Left ventricle myocardium inferior (tissue), 1 donor: ENCODE data around the gene FNTB. TPM values are rescaled to one million over a fixed set of nuclear protein-coding genes. Genes with fewer than 3 reads are reported as not detected.

ENCODE experiments used
- DNase-seq: peaks from one replicate; pipeline ENCODE4 v3.0.0-alpha.2; 2020
- H3K27ac ChIP-seq: fragments of 200-600 bp; replicated peaks from 2 replicates; pipeline ENCODE4 v1.8.0; 2021
- H3K27me3 ChIP-seq: fragments of 200-600 bp; 2 replicates; pipeline ENCODE4 v1.8.0; 2021; ENCODE audit warnings: low read depth
- H3K36me3 ChIP-seq: fragments of 200-600 bp; 2 replicates; pipeline ENCODE4 v1.8.0; 2021
- H3K4me1 ChIP-seq: fragments of 200-600 bp; 2 replicates; pipeline ENCODE4 v1.8.0; 2021
- H3K4me3 ChIP-seq: fragments of 200-600 bp; 2 replicates; pipeline ENCODE4 v1.8.0; 2021; ENCODE audit warnings: mild to moderate bottlenecking, moderate library complexity
- H3K9me3 ChIP-seq: fragments of 200-600 bp; replicated peaks from 2 replicates; pipeline ENCODE4 v1.8.0; 2021
- CTCF ChIP-seq: fragments of 200-600 bp; IDR thresholded peaks from 2 replicates; pipeline ENCODE4 v1.8.0; 2021; ENCODE audit warnings: antibody characterized with exemption, mild to moderate bottlenecking, borderline replicate concordance
- intact Hi-C: fragments of 100-400 bp; cut with micrococcal nuclease; formaldehyde crosslinking; loops from one replicate; pipeline ENCODE4 v1.11.0; 2022
- microRNA-seq: library from miRNA; unstranded; fragments of <30 nt; microRNA quantifications from one replicate; pipeline ENCODE4 v1.2.0, GENCODE V29; 2020
- total RNA-seq: library from RNA; stranded (reverse); fragmentation: NEBNext Ultra II Directional; extraction: Animal tissue kit (Norgen Biotek cat#: 25700); gene quantifications from one replicate; pipeline ENCODE4 v1.2.1, GENCODE V29; 2021
- donor health status: DM: no; HTN: yes; CAD: no; lungs with severe emphysema.

The FNTB gene
- total RNA-seq, 1 donor from 2014 or later: 17.9 TPM

- Histone ChIP-seq H3K27ac (no peak overlapping the region), H3K4me1 (peaks cover 12% of the 10 kb centered on the region), H3K27me3 (no peaks in the 10 kb centered on the region), H3K9me3 (no peaks in the 10 kb centered on the region), H3K4me3 (no peak overlapping the region), H3K36me3 (no peaks in the 10 kb centered on the region)
- TF ChIP-seq CTCF: no peak
- no peak for DNase-seq
- intact Hi-C loops: no loop called here
Measured at GRCh38 chr14:65106736-65107135, 120.0 kb downstream of the FNTB start.

DNA sequence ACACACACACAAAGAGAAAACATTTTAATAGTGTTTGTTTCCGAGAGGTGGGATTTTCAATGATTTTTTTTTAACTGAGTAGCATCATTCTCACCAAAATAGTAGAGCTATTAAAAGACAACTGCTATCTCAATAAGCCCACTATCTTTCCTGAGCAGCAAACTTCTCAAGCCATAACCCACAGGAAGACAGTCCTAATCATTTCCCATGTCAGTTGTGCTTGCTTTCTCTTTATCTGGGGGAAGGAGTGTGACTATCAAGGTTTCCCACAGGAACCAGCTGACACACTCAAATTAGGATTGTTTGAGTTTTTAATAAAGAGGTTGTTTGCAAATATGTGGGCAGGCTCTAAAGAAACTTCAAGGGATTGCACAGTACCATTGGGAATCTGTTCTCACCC, 120.5 kb downstream of the FNTB start:
- no peaks in the 10 kb centered on the region for H3K27me3 ChIP-seq
- H3K27ac ChIP-seq: no peak overlapping the region
- no peaks in the 10 kb centered on the region for H3K9me3 ChIP-seq
- DNase-seq: no peak
- H3K4me1 ChIP-seq: peaks cover 8% of the 10 kb centered on the region
- no peak overlapping the region for H3K4me3 ChIP-seq
- intact Hi-C loops: no loop called here
- no peaks in the 10 kb centered on the region for H3K36me3 ChIP-seq
- TF ChIP-seq CTCF: no peak

DNA sequence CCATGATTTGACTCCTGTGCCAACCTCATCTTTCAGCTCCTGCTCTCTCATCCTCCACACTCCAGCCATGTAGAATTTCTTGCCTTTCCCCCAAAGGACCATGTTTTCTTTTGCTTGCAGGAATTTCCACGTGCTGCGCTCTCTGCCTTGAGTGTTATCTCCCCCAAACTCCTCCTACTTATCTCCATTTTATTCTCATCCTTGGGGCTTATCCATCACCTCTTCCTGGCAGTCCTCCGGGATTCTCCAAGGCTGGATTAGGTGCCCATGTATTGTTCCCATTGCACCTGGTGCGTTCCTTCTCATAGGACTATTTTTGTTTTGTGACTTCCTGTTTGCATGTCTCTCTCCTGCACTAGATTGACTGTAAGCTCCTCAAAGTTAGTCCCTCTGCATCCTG, 122.7 kb downstream of the FNTB start:
- Histone ChIP-seq H3K9me3 (no peaks in the 10 kb centered on the region), H3K36me3 (no peaks in the 10 kb centered on the region), H3K27ac (no peak overlapping the region), H3K27me3 (no peaks in the 10 kb centered on the region), H3K4me3 (no peak overlapping the region), H3K4me1 (no peaks in the 10 kb centered on the region)
- intact Hi-C loops: no loop called here
- TF ChIP-seq CTCF: no peak
- no peak for DNase-seq

- Histone ChIP-seq H3K27ac (no peak overlapping the region), H3K9me3 (no peaks in the 10 kb centered on the region), H3K27me3 (no peaks in the 10 kb centered on the region), H3K4me1 (no peaks in the 10 kb centered on the region), H3K36me3 (no peaks in the 10 kb centered on the region), H3K4me3 (no peak overlapping the region)
- TF ChIP-seq CTCF: no peak
- DNase-seq: no peak
- intact Hi-C loops: no loop called here
Measured at GRCh38 chr14:65110525-65110924, 123.8 kb downstream of the FNTB start.

Small RNAs within 50 kb of the gene (microRNA-seq; reads per million reads assigned to microRNA genes)
- gene MIR4706: not detected

Other genes starting within 250 kb of the FNTB start
- 82.2 TPM for gene SPTB, start 107.0 kb upstream of the FNTB start, total RNA-seq
- gene CHURC1, start 72.4 kb upstream of the FNTB start, total RNA-seq: 89.8 TPM
- gene GPX2, start 44.1 kb upstream of the FNTB start, total RNA-seq: not detected
- gene RAB15, start 14.6 kb upstream of the FNTB start, total RNA-seq: 17.1 TPM
- gene MAX, start 115.6 kb downstream of the FNTB start, total RNA-seq: 81.9 TPM